IMR-90 (cell line): ENCODE results near the gene PCDHGB5. TPM values are rescaled to one million over a fixed set of nuclear protein-coding genes. Genes with fewer than 3 reads are reported as not detected.

Experiments
- ATAC-seq: fragments of 200-7000 bp; cut with Tn5 transposase; 2 replicates; pipeline ENCODE4 v1.9.1; 2020; ENCODE audit warnings: low read depth, mild to moderate bottlenecking, moderate library complexity
- BruUV-seq: library from RNA; stranded (reverse); fragments of 400-500 nt; replicated peaks from 2 replicates; lab custom pipeline; 2021; lab: Mats Ljungman, UMichigan
- CTCF ChIA-PET: fragments of 300-600 bp; formaldehyde crosslinking; extraction: SDS; loops from one replicate; lab custom pipeline; 2021; ENCODE audit warnings: antibody characterized with exemption; lab: Yijun Ruan, JAX
- POLR2A ChIA-PET: fragments of 300-600 bp; sonication (Branson Sonifier 250); formaldehyde crosslinking; loops from one replicate; lab custom pipeline; 2022; ENCODE audit warnings: antibody characterized with exemption; ENCODE audit not compliant: unreplicated experiment; lab: Charles Lee
- DNase-seq: peaks from one replicate; pipeline ENCODE4 v3.0.0; 2013
- H2AFZ ChIP-seq: replicated peaks from 2 replicates; pipeline ENCODE3; 2013; ENCODE audit warnings: low read length, mild to moderate bottlenecking; ENCODE audit not compliant: poor library complexity
- H2AK5ac ChIP-seq: 2 replicates; pipeline ENCODE4 v1.6.1; 2013; ENCODE audit warnings: low read depth, low read length, inconsistent platforms
- H2AK9ac ChIP-seq: replicated peaks from 2 replicates; pipeline ENCODE3; 2013; ENCODE audit warnings: mild to moderate bottlenecking, low read depth, low read length, moderate library complexity; ENCODE audit not compliant: poor library complexity
- H2BK120ac ChIP-seq: 2 replicates; pipeline ENCODE4 v1.6.1; 2013; ENCODE audit warnings: low read depth, low read length, inconsistent platforms
- H2BK15ac ChIP-seq: 3 replicates; pipeline ENCODE4 v1.6.1; 2013; ENCODE audit warnings: low read depth, low read length, inconsistent platforms
- H2BK20ac ChIP-seq: 2 replicates; pipeline ENCODE4 v1.6.1; 2013; ENCODE audit warnings: low read depth, mild to moderate bottlenecking, inconsistent platforms, low read length, moderate library complexity
- H2BK5ac ChIP-seq: 2 replicates; pipeline ENCODE4 v1.6.1; 2013; ENCODE audit warnings: mild to moderate bottlenecking, low read depth, low read length, inconsistent platforms; ENCODE audit not compliant: poor library complexity, severe bottlenecking
- H3K14ac ChIP-seq: replicated peaks from 2 replicates; pipeline ENCODE4 v1.6.1; 2013; ENCODE audit warnings: low read depth, low read length, inconsistent platforms
- H3K18ac ChIP-seq: 2 replicates; pipeline ENCODE4 v1.6.1; 2013; ENCODE audit warnings: low read depth, low read length, control low read depth
- H3K23ac ChIP-seq: 2 replicates; pipeline ENCODE4 v1.6.1; 2013; ENCODE audit warnings: low read depth, low read length, inconsistent platforms
- H3K27ac ChIP-seq: 2 replicates; pipeline ENCODE4 v1.5.1; 2013; ENCODE audit warnings: mild to moderate bottlenecking, control low read depth, low read length; ENCODE audit not compliant: insufficient read depth
- H3K27me3 ChIP-seq: 2 replicates; pipeline ENCODE4 v1.6.1; 2013; ENCODE audit warnings: low read length; ENCODE audit not compliant: control insufficient read depth, insufficient read depth
- H3K36me3 ChIP-seq: 2 replicates; pipeline ENCODE4 v1.6.1; 2013; ENCODE audit warnings: low read length, mixed read lengths; ENCODE audit not compliant: control insufficient read depth, insufficient read depth
- H3K4ac ChIP-seq: 2 replicates; pipeline ENCODE4 v1.6.1; 2013; ENCODE audit warnings: low read depth, low read length, inconsistent platforms
- H3K4me1 ChIP-seq: 2 replicates; pipeline ENCODE4 v1.6.1; 2013; ENCODE audit warnings: low read length, mixed read lengths; ENCODE audit not compliant: control insufficient read depth, insufficient read depth
- H3K4me2 ChIP-seq: 2 replicates; pipeline ENCODE4 v1.6.1; 2013; ENCODE audit warnings: low read depth, mild to moderate bottlenecking, control low read depth, low read length, moderate library complexity
- H3K4me3 ChIP-seq: 2 replicates; pipeline ENCODE4 v1.5.1; 2013; ENCODE audit warnings: low read depth, mild to moderate bottlenecking, control low read depth, low read length, moderate library complexity; ENCODE audit not compliant: insufficient read depth
- H3K56ac ChIP-seq: 2 replicates; pipeline ENCODE4 v1.6.1; 2013; ENCODE audit warnings: low read length, inconsistent platforms; ENCODE audit not compliant: insufficient read depth; ENCODE audit errors: extremely low read depth
- H3K79me1 ChIP-seq, 2 experiments: 2 replicates each; pipeline ENCODE4 v1.6.1; 2013; ENCODE audit warnings: low read length in 2 of 2, inconsistent platforms in 1 of 2, low read depth in 1 of 2
- H3K9ac ChIP-seq: 2 replicates; pipeline ENCODE4 v1.6.1; 2013; ENCODE audit warnings: low read depth, low read length, control low read depth
- H3K9me1 ChIP-seq: 2 replicates; pipeline ENCODE4 v1.6.1; 2013; ENCODE audit warnings: low read length, inconsistent platforms; ENCODE audit not compliant: insufficient read depth
- H3K9me3 ChIP-seq: 2 replicates; pipeline ENCODE4 v1.6.1; 2013; ENCODE audit warnings: low read length; ENCODE audit not compliant: control insufficient read depth, insufficient read depth
- H4K20me1 ChIP-seq: 2 replicates; pipeline ENCODE4 v1.6.1; 2013; ENCODE audit warnings: low read length, inconsistent platforms; ENCODE audit not compliant: insufficient read depth
- H4K5ac ChIP-seq: 2 replicates; pipeline ENCODE4 v1.6.1; 2013; ENCODE audit warnings: mild to moderate bottlenecking, low read depth, low read length, control low read depth
- H4K8ac ChIP-seq, 2 experiments: 2 replicates each; pipeline ENCODE4 v1.6.1; 2013; ENCODE audit warnings: low read depth in 2 of 2, low read length in 2 of 2, control low read depth in 1 of 2, inconsistent platforms in 1 of 2
- H4K91ac ChIP-seq: 2 replicates; pipeline ENCODE4 v1.6.1; 2013; ENCODE audit warnings: low read depth, low read length, inconsistent platforms; ENCODE audit not compliant: insufficient read depth
- BHLHE40 ChIP-seq: fragments of 150-350 bp; IDR thresholded peaks from 2 replicates; pipeline ENCODE4 v1.6.1; 2016; ENCODE audit warnings: mild to moderate bottlenecking, low read depth, low read length
- CEBPB ChIP-seq: IDR thresholded peaks from 2 replicates; pipeline ENCODE4 v1.6.1; 2012; ENCODE audit warnings: low read depth, low read length, improper control_type of control experiment
- CHD1 ChIP-seq: IDR thresholded peaks from 2 replicates; pipeline ENCODE4 v1.6.1; 2012; ENCODE audit warnings: low read depth, low read length, improper control_type of control experiment
- FOS ChIP-seq: fragments of 150-350 bp; IDR thresholded peaks from 2 replicates; pipeline ENCODE4 v1.6.1; 2016; ENCODE audit warnings: low read depth, low read length
- MAFK ChIP-seq: IDR thresholded peaks from 2 replicates; pipeline ENCODE4 v1.6.1; 2012; ENCODE audit warnings: low read depth, low read length, improper control_type of control experiment
- MAZ ChIP-seq: IDR thresholded peaks from 2 replicates; pipeline ENCODE4 v1.6.1; 2012; ENCODE audit warnings: low read depth, mild to moderate bottlenecking, low read length, improper control_type of control experiment, moderate library complexity, borderline replicate concordance
- MXI1 ChIP-seq: IDR thresholded peaks from 2 replicates; pipeline ENCODE4 v1.6.1; 2012; ENCODE audit warnings: low read depth, mild to moderate bottlenecking, low read length, moderate library complexity, borderline replicate concordance
- NFE2L2 ChIP-seq: fragments of 150-350 bp; IDR thresholded peaks from 2 replicates; pipeline ENCODE4 v1.6.1; 2016; ENCODE audit warnings: low read depth, mild to moderate bottlenecking, low read length
- POLR2A ChIP-seq: IDR thresholded peaks from 2 replicates; pipeline ENCODE4 v1.6.1; 2012; ENCODE audit warnings: mild to moderate bottlenecking, low read depth, low read length
- RCOR1 ChIP-seq: IDR thresholded peaks from 2 replicates; pipeline ENCODE4 v1.6.1; 2012; ENCODE audit warnings: mild to moderate bottlenecking, low read length, improper control_type of control experiment; ENCODE audit not compliant: insufficient replicate concordance
- SMC3 ChIP-seq: fragments of 150-350 bp; IDR thresholded peaks from 2 replicates; pipeline ENCODE4 v1.6.1; 2016; ENCODE audit warnings: low read depth, mild to moderate bottlenecking, antibody characterized with exemption, low read length, moderate library complexity
- WGBS, 2 experiments: methylation state at CpG; one replicate each; pipeline versions ENCODE4 v1.1.5 to v1.1.7; 2013; ENCODE audit warnings: missing lambda C conversion rate in 2 of 2; ENCODE audit not compliant: insufficient read length in 1 of 2; ENCODE audit errors: extremely low coverage in 2 of 2; 5-methylcytosine and 5-hydroxymethylcytosine counted together
- dilution Hi-C: fragments of 300-500 bp; cut with HindIII; formaldehyde crosslinking; loops from one replicate; pipeline ENCODE4 v1.14.3; 2018; ENCODE audit warnings: low sequenced_read_pairs; ENCODE audit not compliant: unreplicated experiment
- in situ Hi-C: fragments of 300-500 bp; cut with MboI; formaldehyde crosslinking; loops from 3 replicates; pipeline ENCODE4 v1.14.3; 2019; ENCODE audit warnings: low sequenced_read_pairs, inconsistent platforms, mixed read lengths
- intact Hi-C: fragments of 100-400 bp; cut with micrococcal nuclease; formaldehyde crosslinking; loops from 2 replicates; pipeline ENCODE4 v1.10.0; 2022
- polyA plus RNA-seq, 3 experiments: library from polyadenylated mRNA; depleted of rRNA; stranded (reverse); fragments of >200 nt; gene quantifications; 2 replicates each; pipeline ENCODE4 v1.2.3, GENCODE V29; 2012; ENCODE audit warnings: low replicate concordance in 1 of 3
- total RNA-seq: library from RNA; depleted of rRNA; stranded (reverse); fragments of >200 nt; gene quantifications from 2 replicates; pipeline ENCODE4 v1.2.3, GENCODE V29; 2012
- TF ChIP-seq, protein P1 (sequence below): fragments of 150-350 bp; IDR thresholded peaks from 2 replicates; pipeline ENCODE4 v1.6.1; 2017; ENCODE audit warnings: mild to moderate bottlenecking, antibody characterized with exemption, low read length, low read depth

The PCDHGB5 gene
- total and polyA plus RNA-seq, 2 of the 4 experiments (the other 2 are of a cell fraction): 17.2 to 20.0 TPM

DNA sequence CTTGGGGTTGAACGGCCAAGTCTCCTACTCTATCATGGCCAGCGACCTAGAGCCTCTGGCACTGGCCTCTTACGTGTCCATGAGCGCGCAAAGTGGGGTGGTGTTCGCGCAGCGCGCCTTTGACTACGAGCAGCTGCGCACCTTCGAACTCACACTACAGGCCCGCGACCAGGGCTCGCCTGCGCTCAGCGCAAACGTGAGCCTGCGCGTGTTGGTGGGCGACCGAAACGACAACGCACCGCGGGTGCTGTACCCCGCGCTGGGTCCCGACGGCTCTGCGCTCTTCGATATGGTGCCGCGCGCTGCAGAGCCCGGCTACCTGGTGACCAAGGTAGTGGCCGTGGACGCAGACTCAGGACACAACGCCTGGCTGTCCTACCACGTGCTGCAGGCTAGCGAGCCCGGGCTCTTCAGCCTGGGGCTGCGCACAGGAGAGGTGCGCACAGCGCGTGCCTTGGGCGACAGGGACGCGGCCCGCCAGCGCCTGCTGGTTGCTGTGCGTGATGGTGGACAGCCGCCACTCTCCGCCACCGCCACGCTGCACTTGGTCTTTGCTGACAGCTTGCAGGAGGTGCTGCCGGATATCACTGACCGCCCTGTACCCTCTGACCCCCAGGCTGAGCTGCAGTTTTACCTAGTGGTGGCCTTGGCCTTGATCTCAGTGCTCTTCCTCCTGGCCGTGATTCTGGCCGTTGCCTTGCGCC, 2.0 kb downstream of the PCDHGB5 start:
- H2BK120ac ChIP-seq: no peak overlapping the region
- peaks cover 46% of the 10 kb centered on the region for H3K9me3 ChIP-seq
- H2BK15ac ChIP-seq: no peak overlapping the region
- H3K4ac ChIP-seq: no peak overlapping the region
- ChIA-PET POLR2A (no interaction called here), CTCF (no interaction called here)
- H2BK20ac ChIP-seq: no peak overlapping the region
- H3K9ac ChIP-seq: no peak overlapping the region
- no peak overlapping the region for H4K91ac ChIP-seq
- H3K27me3 ChIP-seq: no peaks in the 10 kb centered on the region
- no peak overlapping the region for H2BK5ac ChIP-seq
- ATAC-seq (no peak), DNase-seq (no peak)
- peaks cover 13 to 22% of the 10 kb centered on the region in 2 experiments for H3K79me1 ChIP-seq
- in situ Hi-C loops (no loop called here), dilution Hi-C loops (no loop called here), intact Hi-C loops (no loop called here)
- 40% methylated on average over 39 of the region's 61 CpGs; no CpG with 5 or more reads in 1 of the 2 experiments for WGBS, 2 experiments
- H3K23ac ChIP-seq: no peak overlapping the region
- H4K5ac ChIP-seq: no peak overlapping the region
- H3K9me1 ChIP-seq: no peaks in the 10 kb centered on the region
- peak overlapping the region; percentile 42; the same call in 1 of the 2 replicates for H3K4me2 ChIP-seq
- no peak overlapping the region for H3K27ac ChIP-seq
- no peak overlapping the region for H4K8ac ChIP-seq
- no peak overlapping the region for H3K56ac ChIP-seq
- no peak overlapping the region for H2AK5ac ChIP-seq
- peak overlapping the region; percentile 58 for H2AFZ ChIP-seq
- peak overlapping the region; percentile 26 for H2AK9ac ChIP-seq
- no peak overlapping the region for H3K18ac ChIP-seq
- BruUV-seq: no TSS peak
- no peak overlapping the region for H3K14ac ChIP-seq
- peak overlapping the region; percentile 13; the same call in 1 of the 2 replicates for H3K4me3 ChIP-seq
- TF ChIP-seq CEBPB: no peak
- TF ChIP-seq POLR2A: no peak
- TF ChIP-seq MAZ: no peak
- TF ChIP-seq RCOR1: no peak
- no peak for TF ChIP-seq CHD1
- TF ChIP-seq SMC3: no peak
- TF ChIP-seq NFE2L2: no peak
- no peak for TF ChIP-seq BHLHE40
- TF ChIP-seq MXI1: no peak
- no peak for TF ChIP-seq MAFK
- no peak for TF ChIP-seq FOS
- TF ChIP-seq, protein P1, sequence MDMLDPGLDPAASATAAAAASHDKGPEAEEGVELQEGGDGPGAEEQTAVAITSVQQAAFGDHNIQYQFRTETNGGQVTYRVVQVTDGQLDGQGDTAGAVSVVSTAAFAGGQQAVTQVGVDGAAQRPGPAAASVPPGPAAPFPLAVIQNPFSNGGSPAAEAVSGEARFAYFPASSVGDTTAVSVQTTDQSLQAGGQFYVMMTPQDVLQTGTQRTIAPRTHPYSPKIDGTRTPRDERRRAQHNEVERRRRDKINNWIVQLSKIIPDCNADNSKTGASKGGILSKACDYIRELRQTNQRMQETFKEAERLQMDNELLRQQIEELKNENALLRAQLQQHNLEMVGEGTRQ: no peak
- peaks cover 18% of the 10 kb centered on the region for H3K36me3 ChIP-seq
- no peaks in the 10 kb centered on the region for H3K4me1 ChIP-seq
- no peaks in the 10 kb centered on the region for H4K20me1 ChIP-seq
